ENCODE results near the gene ZNF396.
A peak's percentile ranks its signal among the peaks of the same experiment; 100 is the strongest.

The ZNF396 gene

GRCh38 chr18:35413163-35413511 lies 36.0 kb upstream of the ZNF396 start:
- no peak for TF ChIP-seq CTCF (conservative IDR thresholded peaks at IDR 0.05)
- no peak overlapping the region for H3K27ac ChIP-seq

GRCh38 chr18:35411625-35412351 lies 34.7 kb upstream of the ZNF396 start:
- no peak for TF ChIP-seq CTCF (conservative IDR thresholded peaks at IDR 0.05)
- H3K27ac ChIP-seq, result no peak overlapping the region

- no peak overlapping the region for H3K27ac ChIP-seq
- TF ChIP-seq CTCF (conservative IDR thresholded peaks at IDR 0.05), result no peak
Measured at GRCh38 chr18:35410561-35410960, 33.4 kb upstream of the ZNF396 start.

GRCh38 chr18:35409911-35410310 lies 32.8 kb upstream of the ZNF396 start:
- TF ChIP-seq CTCF (conservative IDR thresholded peaks at IDR 0.05), result no peak
- no peak overlapping the region for H3K27ac ChIP-seq

- no peak overlapping the region for H3K27ac ChIP-seq
- TF ChIP-seq CTCF (conservative IDR thresholded peaks at IDR 0.05), result no peak
Measured at GRCh38 chr18:35408843-35409261, 31.7 kb upstream of the ZNF396 start.

- TF ChIP-seq CTCF (conservative IDR thresholded peaks at IDR 0.05), result peak; percentile 84
Measured at GRCh38 chr18:35407871-35408481, 30.8 kb upstream of the ZNF396 start.

GRCh38 chr18:35406666-35407065 lies 29.5 kb upstream of the ZNF396 start:
- no peak overlapping the region for H3K27ac ChIP-seq
- TF ChIP-seq CTCF (conservative IDR thresholded peaks at IDR 0.05), result no peak

More at GRCh38 chr18:35407871-35408481, 30.8 kb upstream of the ZNF396 start:
- no peak overlapping the region for H3K27ac ChIP-seq
